Measurements from ENCODE around the gene KIAA1191. TPM values are rescaled to one million over a fixed set of nuclear protein-coding genes. Genes with fewer than 3 reads are reported as not detected.

The KIAA1191 gene
- total and polyA plus RNA-seq, 7 donors = 41.0 to 117 (median 104) TPM

DNA sequence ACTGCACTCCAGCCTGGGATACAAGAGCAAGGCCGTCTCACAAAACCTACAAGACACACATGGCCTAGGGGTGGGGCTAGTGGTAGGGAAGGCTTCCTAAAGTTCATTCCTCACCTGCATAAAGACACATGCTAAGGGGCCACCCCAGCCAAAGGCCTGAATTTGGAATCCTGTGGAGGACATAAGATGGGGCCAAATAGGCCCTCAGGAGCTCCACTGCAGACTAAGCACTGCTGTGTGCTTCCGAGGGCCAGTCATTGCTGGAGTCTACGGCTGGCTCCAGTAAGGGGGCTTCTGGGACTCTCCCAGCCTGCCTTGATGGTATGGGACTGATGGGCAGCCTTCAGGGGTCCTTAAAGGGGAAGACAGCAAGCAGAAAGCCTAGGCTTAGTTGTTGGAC is 21.2 kb upstream of the KIAA1191 start:
- peaks cover 0 to 33% (median 25%) of the 10 kb centered on the region in 4 donors for H3K4me1 ChIP-seq
- H3K4me3 ChIP-seq = no peak overlapping the region
- TF ChIP-seq CTCF (IDR thresholded peaks at IDR 0.05) = no peak
- no peak for TF ChIP-seq EP300 (IDR thresholded peaks at IDR 0.05)
- TF ChIP-seq POLR2A (IDR thresholded peaks at IDR 0.05) = no peak
- TF ChIP-seq POLR2AphosphoS5 (IDR thresholded peaks at IDR 0.05) = no peak
- H3K36me3 ChIP-seq = peaks cover 5 to 49% (median 22%) of the 10 kb centered on the region in 4 donors
- peak overlapping the region in 3 of 4 donors; percentile 72 to 83 (median 75) for H3K27ac ChIP-seq
- no peaks in the 10 kb centered on the region for H3K27me3 ChIP-seq
- peak; percentile 38 for DNase-seq
- H3K9me3 ChIP-seq = no peaks in the 10 kb centered on the region
- intact Hi-C loops (cut with DNase I) = loop anchor here (10.0 kb wide), 2 partner anchors 152 to 262 kb away; partner anchors contain the start of genes RNF44 and TSPAN17
- 74 to 95% methylated on average over 3 of the region's 3 CpGs for WGBS, 2 donors

- Histone ChIP-seq H3K9me3 (no peaks in the 10 kb centered on the region), H3K36me3 (peaks cover 5 to 49% (median 22%) of the 10 kb centered on the region in 4 donors), H3K27ac (peak overlapping the region; percentile 16 to 83 (median 74)), H3K4me1 (peaks cover 0 to 26% (median 18%) of the 10 kb centered on the region in 4 donors), H3K27me3 (no peaks in the 10 kb centered on the region), H3K4me3 (no peak overlapping the region)
- 96% methylated on average over 3 of the region's 3 CpGs for WGBS, 2 donors
- intact Hi-C loops (cut with DNase I) = loop anchor here (10.0 kb wide), 2 partner anchors 153 to 263 kb away; partner anchors contain the start of genes RNF44 and TSPAN17
- peak; percentile 46 for DNase-seq
- TF ChIP-seq EP300 (IDR thresholded peaks at IDR 0.05) = no peak
- TF ChIP-seq POLR2AphosphoS5 (IDR thresholded peaks at IDR 0.05) = no peak
Observed at GRCh38 chr5:176381979-176382378, 20.4 kb upstream of the KIAA1191 start.

- peak; percentile 82 for DNase-seq
- peaks cover 0 to 21% (median 15%) of the 10 kb centered on the region in 4 donors for H3K4me1 ChIP-seq
- H3K27ac ChIP-seq = peak overlapping the region; percentile 16 to 83 (median 74)
- H3K36me3 ChIP-seq = peaks cover 5 to 46% (median 22%) of the 10 kb centered on the region in 4 donors
- no peaks in the 10 kb centered on the region for H3K9me3 ChIP-seq
- H3K27me3 ChIP-seq = no peaks in the 10 kb centered on the region
- intact Hi-C loops (cut with DNase I) = loop anchor here (10.0 kb wide), 2 partner anchors 153 to 263 kb away; partner anchors contain the start of genes RNF44 and TSPAN17
- TF ChIP-seq CTCF (IDR thresholded peaks at IDR 0.05) (no peak), POLR2AphosphoS5 (IDR thresholded peaks at IDR 0.05) (peak in 2 of 4 donors; percentile 33 to 59)
- no peak overlapping the region for H3K4me3 ChIP-seq
- 88 to 94% methylated on average over 3 of the region's 3 CpGs for WGBS, 2 donors
Observed at GRCh38 chr5:176381423-176381822, 19.9 kb upstream of the KIAA1191 start.

DNA sequence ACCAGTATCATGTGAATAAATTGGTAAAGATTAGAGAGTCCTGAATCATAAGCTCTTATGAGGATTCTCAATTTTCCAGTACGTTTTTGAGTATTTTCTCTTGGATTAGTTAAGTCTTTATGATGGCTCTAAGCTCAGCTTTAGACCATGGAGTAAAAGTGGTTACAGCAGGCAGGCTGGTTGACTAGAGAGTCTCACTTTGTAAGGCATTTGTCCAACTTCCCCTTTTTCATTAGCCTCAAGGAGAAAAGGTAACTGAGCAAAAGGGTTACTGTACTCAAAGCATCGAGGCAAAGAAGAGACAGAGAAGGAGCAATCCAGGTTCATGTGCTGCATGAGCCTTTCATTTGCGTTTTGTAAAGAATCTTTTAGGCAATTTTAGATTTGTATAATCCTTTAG is 18.3 kb upstream of the KIAA1191 start:
- no peak for DNase-seq
- 79 to 89% methylated on average over 3 of the region's 3 CpGs for WGBS, 2 donors
- intact Hi-C loops (cut with DNase I) = loop anchor here (10.0 kb wide), 2 partner anchors 155 to 265 kb away; partner anchors contain the start of genes RNF44 and TSPAN17
- TF ChIP-seq POLR2A (IDR thresholded peaks at IDR 0.05) (no peak), EP300 (IDR thresholded peaks at IDR 0.05) (no peak), POLR2AphosphoS5 (IDR thresholded peaks at IDR 0.05) (no peak)
- H3K9me3 ChIP-seq = no peaks in the 10 kb centered on the region
- H3K27ac ChIP-seq = no peak overlapping the region
- H3K27me3 ChIP-seq = no peaks in the 10 kb centered on the region
- peaks cover 5 to 30% (median 16%) of the 10 kb centered on the region in 4 donors for H3K36me3 ChIP-seq
- peaks cover 0 to 21% (median 15%) of the 10 kb centered on the region in 4 donors for H3K4me1 ChIP-seq
- H3K4me3 ChIP-seq = no peak overlapping the region

DNA sequence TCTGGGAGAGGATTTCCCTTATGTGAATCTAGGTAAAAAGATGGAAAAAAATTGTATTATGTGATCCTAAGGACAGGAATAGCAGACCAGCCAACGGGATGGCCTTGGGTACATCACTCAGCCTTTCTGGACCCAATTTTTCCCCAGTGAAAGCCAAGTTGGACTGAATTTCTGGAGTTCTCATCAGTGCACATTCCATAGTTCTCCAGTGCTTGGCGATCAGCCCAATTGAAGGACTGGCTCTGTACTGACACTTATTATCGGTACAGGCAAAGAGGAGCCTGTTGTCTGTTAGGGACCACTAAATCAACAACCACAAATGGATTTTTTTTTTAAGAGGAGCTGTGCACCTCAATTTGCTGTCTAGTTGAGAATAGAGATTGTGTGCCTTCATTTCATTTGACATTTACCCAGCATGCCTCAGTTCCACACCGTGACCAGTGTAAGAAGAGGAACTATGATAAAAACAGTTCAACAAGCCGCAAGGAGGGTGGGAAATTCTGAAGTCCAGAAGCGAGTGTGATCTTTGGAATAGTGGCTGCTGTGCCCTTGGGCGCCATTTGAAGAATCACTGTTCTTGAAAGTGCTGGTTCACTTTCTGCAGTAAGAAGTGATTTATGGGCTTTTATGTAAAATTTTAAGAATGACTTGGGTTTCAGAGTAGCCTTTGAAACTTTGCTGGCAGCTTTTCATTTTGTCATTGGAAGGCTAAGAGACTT is 11.7 kb upstream of the KIAA1191 start:
- no peak overlapping the region for H3K4me3 ChIP-seq
- peak overlapping the region in 2 of 4 donors; percentile 18 to 19 for H3K27ac ChIP-seq
- 75 to 89% methylated on average over 7 of the region's 7 CpGs for WGBS, 2 donors
- DNase-seq = peak; percentile 70
- H3K27me3 ChIP-seq = no peaks in the 10 kb centered on the region
- intact Hi-C loops (cut with DNase I) = no loop called here
- peaks cover 0 to 40% (median 10%) of the 10 kb centered on the region in 4 donors for H3K36me3 ChIP-seq
- H3K4me1 ChIP-seq = peaks cover 0 to 13% (median 11%) of the 10 kb centered on the region in 4 donors
- TF ChIP-seq CTCF (IDR thresholded peaks at IDR 0.05) (no peak), POLR2A (IDR thresholded peaks at IDR 0.05) (no peak)
- H3K9me3 ChIP-seq = no peaks in the 10 kb centered on the region
